ENCODE data around the gene MREG.

- no peak for TF ChIP-seq CTCF (IDR thresholded peaks at IDR 0.05; ENCODE audit: low read length)
- no peak for TF ChIP-seq EZH2 (optimal IDR thresholded peaks at IDR 0.05; ENCODE audit: low read depth, low read length)
- no peak for TF ChIP-seq EZH2phosphoT487 (IDR thresholded peaks at IDR 0.05; ENCODE audit: low read length)
Observed at GRCh38 chr2:215933151-215933550, 80.2 kb downstream of the MREG start.

Measured in MM.1S (cell line).